H1 (cell line): ENCODE results near the gene C14orf93. TPM values are rescaled to one million over a fixed set of nuclear protein-coding genes. Genes with fewer than 3 reads are reported as not detected.

Source experiments
- GABPA ChIP-seq: IDR thresholded peaks from 2 replicates; pipeline ENCODE4 v1.6.1; 2011; ENCODE audit warnings: mild to moderate bottlenecking, low read length, moderate library complexity, borderline replicate concordance; ENCODE audit not compliant: insufficient read depth
- polyA plus RNA-seq, 7 experiments: library from polyadenylated mRNA; depleted of rRNA in 3 of 7; stranded (reverse) in 5 of 7; unstranded in 2 of 7; fragments of >200 nt in 5 of 7; fragments of 200-250 nt in 2 of 7; gene quantifications; 1 replicate in 5 of 7; 2 replicates in 1 of 7; 4 replicates in 1 of 7; pipeline versions ENCODE4 v1.2.1 to v1.2.3, GENCODE V29; 2011 to 2013; ENCODE audit warnings: missing spikeins in 2 of 7, mixed read lengths in 2 of 7
- total RNA-seq: library from RNA; stranded (reverse); fragmentation: NEBNext Ultra II Directional; extraction: Animal tissue kit (Norgen Biotek cat#: 25700); gene quantifications from 2 replicates; pipeline ENCODE4 v1.2.1, GENCODE V29; 2021

C14orf93 gene
- total and polyA plus RNA-seq, 2 of the 8 experiments (the other 6 are each of a cell fraction or from before 2014, with no cell fraction given): 7.8 to 8.2 TPM

GRCh38 chr14:22966783-22967269, 43.1 kb downstream of the C14orf93 start (continued):
- no peak for TF ChIP-seq GABPA
